Measurements from ENCODE around the gene KATNB1.
"Not testable (repeated sequence)": the region's sequence is repeated elsewhere in the genome, so short reads cannot be mapped to it uniquely, and the experiment has no call there.

The KATNB1 gene

DNA sequence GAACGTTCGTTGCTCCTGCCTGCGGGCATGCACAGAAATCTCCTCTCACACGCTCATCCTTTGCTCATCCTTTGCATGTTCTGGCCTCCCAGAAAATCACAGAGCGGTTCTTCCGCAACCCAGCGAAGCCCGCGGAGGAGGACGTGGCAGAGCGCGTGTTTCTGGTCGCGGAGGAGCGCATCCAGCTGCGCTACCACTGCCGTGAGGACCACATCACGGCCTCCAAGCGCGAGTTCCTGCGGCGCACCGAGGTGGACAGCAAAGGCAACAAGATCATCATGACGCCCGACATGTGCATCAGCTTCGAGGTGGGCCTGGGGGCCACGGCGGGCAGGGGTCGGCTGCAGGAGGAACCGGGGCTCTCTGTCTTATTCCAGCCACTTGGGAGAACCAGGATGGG lies 9.6 kb upstream of the KATNB1 start:
- DNase-seq (ENCODE audit: low read depth): no peak

DNA sequence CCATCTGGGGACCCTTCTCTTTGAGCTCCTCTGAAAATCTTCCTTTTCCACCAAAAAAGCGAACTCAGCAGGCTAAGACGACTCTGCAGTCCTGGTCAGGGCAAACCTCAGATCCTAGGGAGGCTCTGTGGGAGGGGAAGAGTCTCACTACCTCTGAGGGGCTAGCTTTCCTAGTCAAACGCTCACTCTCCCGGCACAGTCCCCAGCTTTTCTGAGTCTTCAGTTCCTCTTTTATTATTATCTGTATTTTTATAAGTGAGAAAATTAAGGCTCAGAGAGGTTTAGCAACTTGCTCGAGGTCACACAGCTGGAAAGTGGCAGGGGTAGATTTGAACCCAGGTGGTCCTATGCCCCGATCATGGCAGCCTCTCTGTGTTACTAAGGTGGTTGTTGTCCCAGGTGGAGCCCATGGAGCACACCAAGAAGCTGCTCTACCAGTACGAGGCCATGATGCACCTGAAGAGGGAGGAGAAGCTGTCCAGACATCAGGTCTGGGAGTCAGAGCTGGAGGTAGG lies 9.1 kb upstream of the KATNB1 start:
- no peak for DNase-seq (ENCODE audit: low read depth)

DNA sequence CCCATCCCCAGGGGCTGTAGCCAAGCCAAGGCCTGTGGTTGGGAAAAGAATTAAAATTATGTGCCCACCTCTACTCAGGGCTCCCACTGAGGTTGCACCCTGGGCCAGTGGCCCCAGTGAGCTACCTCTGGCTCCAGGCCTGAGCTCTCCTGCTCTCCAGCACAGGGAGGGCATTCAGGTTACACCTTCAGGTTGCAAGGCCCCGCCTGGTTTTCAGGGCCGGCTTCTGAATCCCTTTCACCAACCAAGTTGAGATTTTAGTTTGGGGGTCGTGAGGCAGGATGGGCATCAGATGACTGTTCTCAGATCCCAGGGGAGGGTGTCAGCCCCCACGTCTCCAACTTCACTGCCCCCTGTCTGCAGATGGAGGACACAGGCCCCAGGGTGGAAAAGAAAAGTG lies 8.0 kb upstream of the KATNB1 start:
- DNase-seq (ENCODE audit: low read depth): no peak

DNA sequence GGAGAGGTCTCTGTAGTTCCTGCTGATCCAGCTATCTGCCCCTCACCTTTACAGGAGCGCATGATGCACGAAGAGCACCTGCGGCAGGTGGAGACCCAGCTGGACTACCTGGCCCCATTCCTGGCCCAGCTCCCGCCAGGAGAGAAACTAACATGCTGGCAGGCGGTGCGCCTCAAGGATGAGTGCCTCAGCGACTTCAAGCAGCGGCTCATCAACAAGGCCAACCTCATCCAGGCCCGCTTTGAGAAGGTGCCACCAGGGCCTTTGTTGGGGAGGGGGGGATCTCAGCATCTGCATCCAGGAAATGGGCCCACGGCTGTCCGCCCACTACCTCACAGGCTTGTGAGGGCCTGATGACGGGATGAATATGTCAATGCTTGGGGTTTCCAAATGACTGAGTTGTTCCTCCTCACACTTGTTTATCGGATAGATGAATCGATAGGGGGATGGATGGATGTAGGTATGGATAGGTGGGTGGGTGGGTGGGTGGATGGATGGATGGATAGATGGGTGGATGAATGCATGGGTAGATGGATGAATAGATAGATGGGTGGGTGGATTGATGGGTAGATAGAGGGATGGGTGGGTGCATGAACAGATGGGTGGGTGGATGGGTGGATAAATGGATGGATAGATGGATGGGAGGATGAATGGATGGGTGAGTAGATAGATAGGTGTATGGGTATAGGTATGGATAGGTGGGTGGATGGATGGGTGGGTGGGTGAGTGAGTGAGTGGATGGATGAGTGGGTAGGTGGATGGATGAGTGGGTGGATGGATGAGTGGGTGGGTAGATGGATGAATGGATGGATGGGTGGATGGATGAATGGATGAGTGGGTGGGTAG lies 7.0 kb upstream of the KATNB1 start:
- DNase-seq (ENCODE audit: low read depth): no peak

DNA sequence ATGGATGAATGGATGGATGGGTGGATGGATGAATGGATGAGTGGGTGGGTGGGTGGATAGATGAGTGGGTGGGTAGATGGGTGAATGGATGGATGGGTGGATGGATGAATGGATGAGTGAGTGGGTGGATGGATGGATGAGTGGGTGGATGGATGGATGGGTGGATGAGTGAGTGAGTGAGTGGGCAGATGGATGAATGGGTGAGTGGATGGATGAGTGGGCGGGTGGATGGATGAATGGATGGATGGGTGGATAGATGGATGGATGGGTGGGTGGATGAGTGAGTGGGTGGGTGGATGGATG lies 6.4 kb upstream of the KATNB1 start:
- no peak for DNase-seq (ENCODE audit: low read depth)

DNA sequence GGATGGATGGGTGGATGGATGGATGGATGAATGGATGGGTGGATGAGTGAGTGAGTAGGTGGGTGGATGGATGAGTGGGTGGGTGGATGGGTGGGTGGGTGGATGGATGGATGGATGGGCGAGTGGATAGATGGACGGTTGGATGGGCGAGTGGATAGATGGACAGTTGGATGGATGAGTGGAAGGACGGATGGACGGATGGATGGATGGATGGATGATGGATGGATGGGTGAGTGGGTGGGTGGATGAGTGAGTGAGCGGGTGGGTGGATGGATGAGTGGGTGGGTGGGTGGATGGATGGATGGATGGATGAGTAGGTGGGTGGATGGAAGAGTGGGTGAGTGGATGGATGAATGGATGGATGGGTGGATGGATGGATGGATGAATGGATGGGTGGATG lies 5.7 kb upstream of the KATNB1 start:
- not testable (repeated sequence) for DNase-seq (ENCODE audit: low read depth)

DNA sequence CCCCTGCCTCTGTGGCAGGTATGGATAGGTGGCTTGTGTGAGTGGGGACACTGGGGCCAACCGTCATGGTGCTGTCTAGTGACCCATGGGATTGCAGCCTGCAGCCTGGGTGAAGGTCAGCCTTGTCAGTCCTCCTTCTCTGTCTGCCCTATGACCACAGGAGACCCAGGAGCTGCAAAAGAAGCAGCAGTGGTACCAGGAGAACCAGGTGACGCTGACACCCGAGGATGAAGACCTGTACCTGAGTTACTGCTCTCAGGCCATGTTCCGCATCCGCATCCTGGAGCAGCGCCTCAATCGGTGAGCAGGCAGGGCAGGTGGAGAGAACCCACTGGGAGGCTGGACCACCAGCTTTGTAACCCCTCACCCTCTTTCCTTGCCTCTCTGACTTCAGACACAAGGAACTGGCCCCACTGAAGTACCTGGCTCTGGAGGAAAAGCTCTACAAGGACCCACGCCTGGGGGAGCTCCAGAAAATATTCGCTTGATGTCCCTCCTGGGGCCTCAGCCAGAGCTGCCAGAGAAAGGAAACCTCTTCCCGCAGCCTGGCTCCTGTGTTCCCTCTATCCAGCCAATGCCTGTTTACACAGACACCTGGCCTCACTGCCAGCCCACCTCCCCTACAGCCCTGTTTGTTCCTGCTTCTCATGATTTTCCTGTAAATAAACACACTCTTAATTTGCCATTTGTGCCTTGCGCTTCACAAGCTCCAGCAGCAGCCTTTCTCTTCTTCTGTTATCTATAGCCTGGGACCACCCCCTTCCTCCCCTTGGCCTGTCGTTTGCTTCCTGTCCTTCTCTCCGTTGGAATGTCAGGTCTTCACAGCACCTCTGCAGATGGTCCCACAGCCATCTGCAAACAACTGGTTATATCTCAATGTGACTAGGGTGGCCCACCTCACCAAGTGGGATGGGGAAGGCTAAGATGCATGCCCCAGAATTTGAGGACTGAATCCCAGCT lies 4.5 kb upstream of the KATNB1 start:
- DNase-seq (ENCODE audit: low read depth): no peak

DNA sequence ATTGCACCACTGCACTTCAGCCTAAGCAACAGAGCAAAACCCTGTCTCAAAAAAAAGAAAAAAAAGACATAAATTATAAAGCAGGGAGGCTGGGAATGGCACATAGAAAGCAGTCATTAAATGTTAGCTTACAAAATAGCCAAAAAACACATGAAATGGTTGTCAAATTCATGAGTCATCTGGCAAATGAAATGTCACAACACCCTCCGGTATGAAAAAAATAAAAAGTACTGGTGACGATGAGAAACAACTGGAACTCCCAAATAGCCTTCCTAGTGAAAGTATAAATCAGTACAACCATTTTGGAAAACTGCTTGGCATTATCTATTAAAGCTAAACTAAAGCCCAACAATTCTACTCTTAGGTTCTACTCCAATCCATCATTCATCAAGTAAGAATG lies 3.5 kb upstream of the KATNB1 start:
- no peak for DNase-seq (ENCODE audit: low read depth)

DNA sequence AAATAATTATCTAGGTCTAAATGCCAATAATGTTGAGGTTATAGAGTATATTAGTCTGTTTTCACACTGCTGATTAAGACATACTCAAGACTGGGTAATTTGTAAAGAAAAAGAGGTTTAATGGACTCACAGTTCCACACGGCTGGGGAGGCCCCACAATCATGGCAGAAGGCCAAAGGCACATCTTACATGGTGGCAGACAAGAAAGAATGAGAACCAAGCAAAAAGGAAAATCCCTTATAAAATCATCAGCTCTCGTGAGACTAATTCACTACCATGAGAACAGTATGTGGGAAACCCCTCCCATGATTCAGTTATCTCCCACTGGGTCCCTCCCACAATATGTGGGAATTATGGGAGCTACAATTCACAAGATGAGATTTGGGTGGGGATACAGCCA lies 2.9 kb upstream of the KATNB1 start:
- DNase-seq (ENCODE audit: low read depth): no peak

DNA sequence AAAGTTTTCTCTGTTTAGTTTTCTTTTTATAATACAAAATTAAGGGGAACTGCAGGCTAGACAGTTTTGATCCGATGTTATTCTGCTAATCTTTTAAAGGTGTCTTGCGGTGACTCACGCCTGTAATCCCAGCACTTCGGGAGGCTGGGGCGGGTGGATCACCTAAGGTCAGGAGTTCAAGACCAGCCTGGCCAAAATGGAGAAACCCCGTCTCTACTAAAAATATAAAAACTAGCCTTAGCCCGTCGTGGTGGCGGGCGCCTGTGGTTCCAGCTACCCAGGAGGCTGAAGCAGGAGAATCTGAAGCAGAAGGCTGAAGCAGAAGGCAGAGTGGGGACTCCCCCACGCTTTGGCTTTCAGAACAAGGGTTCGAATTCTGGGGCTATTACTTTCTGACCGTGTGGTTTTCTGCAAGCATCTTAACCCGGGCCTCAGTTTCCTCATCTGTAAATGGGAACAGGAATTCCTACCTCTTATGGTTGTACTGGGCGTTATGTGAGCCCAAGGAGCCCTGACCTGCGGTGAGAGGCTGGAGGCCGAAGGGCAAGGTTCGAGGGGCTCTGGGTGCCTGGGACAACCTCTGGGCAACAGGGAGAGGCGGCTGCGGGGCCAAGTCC lies 1.2 kb upstream of the KATNB1 start:
- no peak for DNase-seq (ENCODE audit: low read depth)

DNA sequence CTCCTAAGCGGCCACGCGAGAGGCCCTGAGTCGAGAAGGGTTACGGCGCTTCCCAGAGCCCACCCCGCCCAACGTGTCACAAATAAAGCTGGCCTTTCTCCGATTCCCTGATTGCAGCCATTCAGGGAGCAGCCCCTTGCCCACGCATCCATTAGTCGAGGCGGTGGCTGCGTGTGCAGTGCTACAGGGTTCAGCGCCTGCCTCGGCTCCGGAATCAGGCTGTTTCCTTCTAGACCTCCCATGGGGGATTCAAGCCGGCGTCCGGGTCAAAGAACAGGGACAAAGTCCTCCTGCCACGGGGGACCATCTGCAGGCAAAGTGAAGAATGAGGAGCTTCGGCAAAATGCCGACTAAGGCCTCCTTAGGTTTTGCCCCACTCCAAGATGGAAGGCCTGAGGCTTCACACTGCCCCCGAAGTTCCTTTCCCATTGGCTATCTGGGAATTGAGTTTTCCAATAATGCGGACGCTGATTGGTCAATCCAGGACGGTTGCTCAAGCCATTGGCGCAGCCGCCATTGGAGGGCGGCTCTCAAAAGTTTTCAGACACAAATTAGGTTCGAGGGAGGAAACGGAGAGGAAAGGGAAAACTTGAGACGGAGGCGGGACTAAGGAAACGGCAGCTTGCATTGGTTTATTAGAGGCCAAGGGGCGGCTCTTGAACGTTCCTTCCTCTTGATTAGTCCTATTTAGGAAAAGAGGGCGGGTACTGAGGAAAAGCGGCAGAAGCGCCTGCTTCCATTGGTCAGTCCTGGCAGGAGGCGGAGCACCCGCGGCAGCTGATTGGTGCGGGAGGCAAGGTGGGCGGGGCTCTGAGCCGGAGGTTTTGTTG lies 430 bp upstream of the KATNB1 start:
- peak; percentile 87 for DNase-seq (ENCODE audit: low read depth)

DNA sequence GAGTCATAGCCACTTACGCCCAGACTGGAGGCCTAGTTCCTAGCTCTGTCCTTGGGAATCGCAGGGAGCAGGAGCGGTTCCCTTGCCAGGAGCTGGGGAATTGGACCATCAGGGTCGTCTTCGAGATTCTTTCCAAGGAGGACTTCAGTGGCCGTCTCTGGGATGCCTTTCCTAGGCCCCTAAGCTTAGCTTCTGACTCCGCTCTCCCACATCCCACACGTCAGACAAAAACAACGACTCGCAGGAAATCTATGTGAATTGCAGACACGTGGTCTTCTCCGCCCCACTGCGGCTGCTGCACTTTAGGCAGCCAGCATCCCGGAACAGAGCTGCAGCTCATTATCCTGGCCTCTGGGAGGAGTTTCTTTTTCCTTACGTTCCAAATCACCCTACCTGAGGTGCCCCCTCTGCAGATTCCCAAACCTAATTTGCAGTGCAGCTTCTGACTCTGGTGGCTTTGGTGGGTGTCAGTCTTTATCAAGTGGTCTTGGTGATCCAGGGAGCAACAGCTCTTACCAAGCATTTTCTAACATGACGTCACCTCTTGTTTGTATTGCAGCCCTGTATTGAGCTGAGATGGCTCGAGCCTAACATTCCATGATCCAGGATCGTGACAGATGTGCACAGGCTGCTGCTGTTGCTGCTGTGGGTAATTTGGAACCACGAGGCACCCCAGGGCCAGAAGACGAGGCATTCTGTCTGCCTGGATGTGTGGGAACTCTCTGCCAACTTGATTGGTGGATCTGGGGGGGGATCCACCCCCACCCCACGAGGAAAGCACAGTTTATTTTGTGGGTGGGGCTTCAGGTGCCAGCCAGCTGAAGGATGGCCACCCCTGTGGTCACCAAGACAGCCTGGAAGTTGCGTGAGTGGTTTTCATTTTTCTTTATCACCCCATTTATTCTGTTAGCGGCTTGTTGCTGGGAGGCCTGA lies 1.1 kb downstream of the KATNB1 start:
- no peak for DNase-seq (ENCODE audit: low read depth)

DNA sequence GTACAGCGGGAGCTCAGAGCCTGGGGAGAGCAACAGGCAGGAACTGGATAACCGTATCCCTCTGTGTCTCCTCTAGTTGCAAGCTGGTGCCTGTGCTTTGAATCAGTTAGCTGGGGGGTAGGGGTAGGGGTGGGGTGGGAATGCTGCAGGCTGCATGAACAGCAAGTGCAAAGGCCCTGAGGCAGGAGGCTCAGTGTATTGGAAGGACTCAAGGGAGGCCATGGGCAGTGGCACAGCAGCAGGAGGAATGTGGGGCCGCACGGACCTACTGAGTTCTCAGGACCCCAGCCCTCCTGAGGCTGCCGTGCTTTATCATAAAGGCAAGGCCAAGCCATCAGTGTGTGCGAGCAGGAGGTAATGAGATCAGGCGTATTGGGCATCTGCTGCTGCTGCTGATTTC lies 3.3 kb downstream of the KATNB1 start:
- no peak for DNase-seq (ENCODE audit: low read depth)

DNA sequence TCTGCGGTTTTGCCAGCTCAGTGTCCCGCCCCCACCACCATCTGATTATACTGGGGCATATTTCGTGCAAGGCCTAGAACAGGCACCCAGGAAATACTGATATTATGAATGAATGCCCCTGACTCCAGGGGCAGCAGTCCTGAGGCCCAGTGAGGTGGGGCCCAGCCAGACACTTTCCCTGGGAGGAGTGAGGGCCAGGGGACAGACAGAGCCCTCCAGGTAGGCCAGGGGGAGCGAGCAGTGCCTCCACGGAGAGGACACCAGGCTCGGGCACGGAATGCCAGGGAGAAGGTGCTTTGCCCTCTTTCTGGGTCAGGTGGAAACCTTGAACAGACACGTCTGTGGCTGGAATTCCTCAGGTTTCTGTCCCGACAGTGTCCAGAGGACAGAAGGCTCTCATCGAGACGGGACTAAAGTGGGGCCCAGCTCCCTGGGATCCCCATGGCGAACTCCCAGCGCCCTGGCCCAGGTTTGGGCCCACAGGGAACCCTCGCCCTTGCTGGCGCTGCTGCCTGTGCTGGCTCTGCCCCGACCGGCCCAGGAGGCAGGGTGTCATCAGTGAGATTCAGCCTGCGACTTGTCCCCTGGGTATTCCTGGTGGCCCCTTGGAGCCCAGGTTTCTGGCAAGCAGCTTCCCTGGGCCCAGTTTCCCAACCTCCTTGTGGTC lies 4.3 kb downstream of the KATNB1 start:
- DNase-seq (ENCODE audit: low read depth): no peak

DNA sequence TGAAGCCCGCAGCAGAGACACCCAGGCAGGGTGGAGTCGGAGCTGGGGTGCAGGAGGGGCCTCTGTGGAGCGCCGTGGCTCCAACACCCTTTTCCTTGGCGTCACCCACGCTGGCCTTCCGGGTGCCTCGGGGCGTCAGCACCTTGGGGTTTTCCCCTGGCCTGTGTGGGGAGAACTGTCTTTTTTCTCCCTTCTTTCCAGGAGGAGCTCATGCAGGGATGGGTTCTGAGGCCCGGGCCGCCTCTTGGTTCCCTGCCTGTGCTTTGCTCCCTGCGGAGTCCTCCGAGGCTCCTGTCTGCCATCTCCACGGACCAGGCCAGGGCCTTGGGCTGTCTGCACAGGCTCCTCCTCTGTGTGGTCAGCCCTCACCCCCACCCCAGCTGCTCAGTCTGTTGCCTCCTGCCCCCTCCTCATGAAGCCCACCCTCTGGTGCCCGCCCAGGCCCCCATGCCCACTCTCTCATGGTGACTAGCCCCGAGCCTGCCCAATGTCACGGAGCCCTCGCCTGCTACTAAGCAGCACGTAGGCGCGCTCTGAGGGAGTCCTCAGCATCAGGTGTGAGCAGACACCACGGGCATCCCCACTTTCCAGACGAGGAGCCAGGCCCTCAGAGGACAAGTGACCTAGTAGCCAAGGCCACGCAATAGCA lies 5.0 kb downstream of the KATNB1 start:
- DNase-seq (ENCODE audit: low read depth): no peak

DNA sequence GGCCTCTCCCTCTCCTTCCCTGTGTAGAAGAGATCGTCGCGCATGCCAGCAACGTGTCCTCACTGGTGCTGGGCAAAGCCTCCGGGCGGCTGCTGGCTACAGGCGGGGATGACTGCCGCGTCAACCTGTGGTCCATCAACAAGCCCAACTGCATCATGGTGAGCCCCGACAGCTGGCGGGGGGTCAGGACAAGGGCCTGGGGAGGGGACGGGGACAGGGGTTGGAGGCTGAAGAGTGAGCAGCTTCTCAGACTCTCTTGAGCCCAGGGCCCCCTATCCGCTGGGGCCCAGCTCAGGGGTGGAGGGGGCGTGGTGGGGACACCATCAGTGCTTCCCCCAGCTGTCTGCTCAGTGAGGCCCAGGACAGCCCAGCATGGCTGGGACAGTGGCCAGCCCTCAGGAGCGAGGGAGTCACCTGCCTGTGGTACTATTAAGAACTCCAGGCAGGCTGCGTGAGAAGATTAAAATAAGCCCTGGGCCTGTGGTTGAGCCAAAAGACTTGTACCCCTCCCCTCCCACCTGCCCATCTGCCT lies 6.2 kb downstream of the KATNB1 start:
- DNase-seq (ENCODE audit: low read depth): no peak

DNA sequence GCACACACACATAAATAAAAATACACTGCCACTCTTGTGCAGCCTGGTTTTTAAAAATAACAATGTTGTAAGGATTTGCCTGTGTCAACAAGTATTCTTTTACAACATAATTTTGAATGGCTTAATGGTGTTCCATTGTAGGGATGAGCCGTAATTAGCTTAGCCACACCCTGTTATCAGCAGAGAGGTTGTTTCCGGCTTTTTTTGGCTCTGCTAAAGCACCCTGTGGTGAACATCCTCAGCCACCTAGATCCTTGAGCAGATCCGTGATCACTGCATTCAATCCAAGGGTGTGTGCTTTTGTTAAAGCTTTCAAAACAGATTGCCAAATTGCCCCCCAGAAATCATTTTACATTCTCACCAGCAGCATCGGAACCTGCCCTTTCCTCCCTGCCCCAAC lies 7.0 kb downstream of the KATNB1 start:
- no peak for DNase-seq (ENCODE audit: low read depth)

DNA sequence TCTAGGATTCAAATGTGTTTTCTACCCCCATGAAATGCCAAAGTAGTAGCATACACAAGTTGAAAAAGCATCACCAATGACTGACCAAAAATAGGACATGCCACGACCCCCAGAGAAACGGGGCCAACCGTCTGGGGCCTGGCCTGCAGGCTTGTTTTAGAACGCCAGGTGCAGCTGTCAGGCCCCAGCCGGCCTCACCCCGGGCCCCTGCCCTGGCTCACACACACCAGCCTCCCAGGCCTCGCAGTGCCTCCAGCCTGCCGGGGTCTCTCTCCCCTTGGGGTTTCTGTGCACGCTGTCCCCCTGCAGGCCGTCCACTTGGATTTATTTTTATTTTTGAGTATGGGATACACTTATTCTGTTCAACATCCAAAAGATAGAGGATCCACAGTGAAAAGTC lies 7.9 kb downstream of the KATNB1 start:
- DNase-seq (ENCODE audit: low read depth): no peak

DNA sequence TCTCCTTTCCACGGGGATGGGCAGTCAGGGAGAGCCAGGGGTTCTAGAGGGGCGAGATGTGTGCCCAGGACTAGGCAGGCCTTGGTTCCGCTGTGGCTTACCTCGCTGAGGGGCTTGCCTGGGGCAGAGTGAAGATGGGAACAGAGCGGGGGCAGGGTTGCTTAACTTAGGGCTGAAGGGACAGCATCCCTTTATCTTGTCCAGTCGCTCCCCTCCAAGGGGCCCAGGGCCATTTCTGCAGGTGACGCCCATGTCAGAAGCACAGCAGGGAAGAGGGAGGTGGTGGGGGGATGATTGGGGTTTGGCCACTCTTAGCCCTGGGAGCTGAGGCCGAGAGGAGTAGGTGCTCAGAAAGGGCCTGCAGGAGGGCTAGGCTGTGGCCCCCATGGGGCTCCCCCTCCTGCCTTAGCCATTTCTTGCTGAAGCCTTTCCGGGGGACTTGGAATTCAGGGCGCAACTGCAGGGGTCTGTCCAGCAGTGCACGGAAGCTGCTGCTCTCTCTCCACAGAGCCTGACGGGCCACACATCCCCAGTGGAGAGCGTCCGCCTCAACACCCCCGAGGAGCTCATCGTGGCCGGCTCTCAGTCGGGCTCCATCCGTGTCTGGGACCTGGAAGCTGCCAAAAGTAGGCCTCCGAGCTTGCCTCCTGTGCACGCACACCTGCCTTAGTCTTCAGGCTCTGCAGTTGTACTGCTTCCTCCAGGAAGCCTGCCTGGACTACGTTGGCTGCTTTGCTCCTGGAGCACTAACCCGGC lies 8.5 kb downstream of the KATNB1 start:
- no peak for DNase-seq (ENCODE audit: low read depth)
